Upper lobe of left lung (tissue), 6 donors: ENCODE data around the gene NXNL2. TPM values are rescaled to one million over a fixed set of nuclear protein-coding genes. Genes with fewer than 3 reads are reported as not detected.

Experiments used
- ATAC-seq, 2 donors: fragments of 200-7000 bp; cut with Tn5 transposase; one replicate each; pipeline ENCODE4 v1.9.1; 2022; ENCODE audit warnings: mild to moderate bottlenecking in 2 of 2, moderate library complexity in 2 of 2; ENCODE audit not compliant: low FRiP score in 2 of 2
- DNase-seq, 2 donors: peaks; one replicate each; pipeline ENCODE4 v3.0.0-alpha.2; 2019 to 2020
- H3K27ac ChIP-seq, 4 donors: fragments of 200-600 bp; sonication (generic); one replicate each; pipeline ENCODE4 v1.5.1; 2016 to 2019
- H3K27me3 ChIP-seq, 4 donors: fragments of 200-600 bp; sonication (generic); one replicate each; pipeline ENCODE4 v1.5.1; 2017 to 2019
- H3K36me3 ChIP-seq, 4 donors: fragments of 200-600 bp; sonication (generic); one replicate each; pipeline ENCODE4 v1.5.1; 2016 to 2019
- H3K4me1 ChIP-seq, 4 donors: fragments of 200-600 bp; sonication (generic); one replicate each; pipeline ENCODE4 v1.5.1; 2018 to 2019
- H3K4me3 ChIP-seq, 4 donors: fragments of 200-600 bp; sonication (generic); one replicate each; pipeline ENCODE4 v1.5.1; 2017 to 2019; ENCODE audit warnings: mild to moderate bottlenecking in 2 of 4, moderate library complexity in 1 of 4
- H3K9me3 ChIP-seq, 4 donors: fragments of 200-600 bp; sonication (generic); one replicate each; pipeline ENCODE4 v1.5.1; 2018 to 2019
- CTCF ChIP-seq, 6 experiments: fragments of 450-650 bp in 4 of 6; fragments of 200-600 bp in 2 of 6; sonication (generic) in 2 of 6; IDR thresholded peaks; one replicate each; pipeline ENCODE4 v1.5.1; 2016 to 2019; ENCODE audit warnings: antibody characterized with exemption in 6 of 6
- EP300 ChIP-seq, 4 donors: sonication (generic); formaldehyde crosslinking; IDR thresholded peaks; one replicate each; pipeline ENCODE4 v1.5.1; 2017; ENCODE audit warnings: antibody characterized with exemption in 4 of 4, control low read depth in 2 of 4
- POLR2A ChIP-seq, 4 donors: fragments of 450-650 bp; IDR thresholded peaks; one replicate each; pipeline ENCODE4 v1.5.1; 2016 to 2017; ENCODE audit warnings: antibody characterized with exemption in 4 of 4, mild to moderate bottlenecking in 2 of 4
- POLR2AphosphoS5 ChIP-seq, 2 donors: sonication (generic); formaldehyde crosslinking; IDR thresholded peaks; one replicate each; pipeline ENCODE4 v1.5.1; 2017; ENCODE audit warnings: antibody characterized with exemption in 2 of 2
- WGBS, 2 donors: methylation state at CpG; one replicate each; pipeline ENCODE4 v1.1.5; 2017 to 2018; 5-methylcytosine and 5-hydroxymethylcytosine counted together
- total RNA-seq, 6 donors: library from RNA; depleted of rRNA in 4 of 6; stranded (reverse); fragments of >200 nt in 4 of 6; gene quantifications; one replicate each; pipeline versions ENCODE4 v1.1.0 to v1.2.1, GENCODE V29; 2016 to 2021
- donor health status: DM: no; HTN: no; CAD: no; lungs with moderate emphysema.
- donor health status: DM: no; HTN: yes; CAD: no; lungs with severe emphysema.

The NXNL2 gene
- 1 to 10 TPM in 2 of 6 donors, under 1 TPM in 2, not detected in 2; 0.37 to 4.2 (median 0.97) TPM for total RNA-seq

- DNase-seq (peak; percentile 77 to 94), ATAC-seq (peak; percentile 77 to 86)
- peak within 1 kb of the TSS; percentile 54 to 70 (median 66) for H3K27ac ChIP-seq
- peaks cover 13 to 39% (median 20%) of the 10 kb centered on the region in 4 donors for H3K4me1 ChIP-seq
- TF ChIP-seq POLR2A (IDR thresholded peaks at IDR 0.05) = peak in 1 of 4 donors; percentile 31
- no peak for TF ChIP-seq POLR2AphosphoS5 (IDR thresholded peaks at IDR 0.05)
- no peaks in the 10 kb centered on the region for H3K36me3 ChIP-seq
- no peaks in the 10 kb centered on the region for H3K9me3 ChIP-seq
- WGBS, 2 donors = 5 to 9% methylated on average over 27 to 33 of the region's 62 CpGs
- peak within 1 kb of the TSS; percentile 36 to 57 (median 52) for H3K4me3 ChIP-seq
- peaks cover 0 to 12% (median 0%) of the 10 kb centered on the region in 4 donors for H3K27me3 ChIP-seq
Measured at GRCh38 chr9:88534456-88535225, at the start of gene NXNL2. Gene NXNL2 (plus strand): TSS chr9:88535178. CDS start chr9:88535435, 257 bp downstream.

GRCh38 chr9:88488166-88488565 is 46.8 kb upstream of the NXNL2 start:
- Histone ChIP-seq H3K4me1 (no peaks in the 10 kb centered on the region), H3K27ac (no peak overlapping the region), H3K4me3 (no peak overlapping the region), H3K36me3 (peaks cover 0 to 6% (median 3%) of the 10 kb centered on the region in 4 donors), H3K9me3 (no peaks in the 10 kb centered on the region), H3K27me3 (no peaks in the 10 kb centered on the region)
- ATAC-seq = no peak
- TF ChIP-seq POLR2A (IDR thresholded peaks at IDR 0.05) (no peak), EP300 (IDR thresholded peaks at IDR 0.05) (no peak), CTCF (IDR thresholded peaks at IDR 0.05) (no peak), POLR2AphosphoS5 (IDR thresholded peaks at IDR 0.05) (no peak)
- WGBS, 2 donors = 87 to 100% methylated on average over 1 to 4 of the region's 4 CpGs
- no peak for DNase-seq

GRCh38 chr9:88494983-88495721 is 39.8 kb upstream of the NXNL2 start:
- TF ChIP-seq POLR2A (IDR thresholded peaks at IDR 0.05) = no peak
- TF ChIP-seq POLR2AphosphoS5 (IDR thresholded peaks at IDR 0.05) = no peak
- no peaks in the 10 kb centered on the region for H3K36me3 ChIP-seq
- no peaks in the 10 kb centered on the region for H3K9me3 ChIP-seq
- H3K27ac ChIP-seq = no peak overlapping the region
- no peaks in the 10 kb centered on the region for H3K27me3 ChIP-seq
- DNase-seq (peak in 1 of 2 donors; percentile 50), ATAC-seq (peak in 1 of 2 donors; percentile 55)
- WGBS, 2 donors = 91 to 93% methylated on average over 15 to 17 of the region's 17 CpGs
- no peak overlapping the region for H3K4me3 ChIP-seq
- no peaks in the 10 kb centered on the region for H3K4me1 ChIP-seq

GRCh38 chr9:88497224-88497623 is 37.8 kb upstream of the NXNL2 start:
- no peaks in the 10 kb centered on the region for H3K4me1 ChIP-seq
- DNase-seq (no peak), ATAC-seq (no peak)
- TF ChIP-seq POLR2AphosphoS5 (IDR thresholded peaks at IDR 0.05) = no peak
- no peak for TF ChIP-seq POLR2A (IDR thresholded peaks at IDR 0.05)
- no peak for TF ChIP-seq CTCF (IDR thresholded peaks at IDR 0.05)
- no peak for TF ChIP-seq EP300 (IDR thresholded peaks at IDR 0.05)
- no peak overlapping the region for H3K4me3 ChIP-seq
- no peaks in the 10 kb centered on the region for H3K27me3 ChIP-seq
- H3K27ac ChIP-seq = no peak overlapping the region
- no peaks in the 10 kb centered on the region for H3K36me3 ChIP-seq
- H3K9me3 ChIP-seq = no peaks in the 10 kb centered on the region
- WGBS, 2 donors = 95 to 97% methylated on average over 2 of the region's 2 CpGs

GRCh38 chr9:88498880-88499279 is 36.1 kb upstream of the NXNL2 start:
- H3K9me3 ChIP-seq = no peaks in the 10 kb centered on the region
- ATAC-seq (no peak), DNase-seq (no peak)
- H3K27ac ChIP-seq = no peak overlapping the region
- no peak overlapping the region for H3K4me3 ChIP-seq
- no peaks in the 10 kb centered on the region for H3K27me3 ChIP-seq
- no peaks in the 10 kb centered on the region for H3K36me3 ChIP-seq
- no peak for TF ChIP-seq POLR2AphosphoS5 (IDR thresholded peaks at IDR 0.05)
- 86 to 93% methylated on average over 6 of the region's 6 CpGs for WGBS, 2 donors
- no peaks in the 10 kb centered on the region for H3K4me1 ChIP-seq

- Histone ChIP-seq H3K27ac (no peak overlapping the region), H3K9me3 (no peaks in the 10 kb centered on the region), H3K4me3 (no peak overlapping the region), H3K36me3 (no peaks in the 10 kb centered on the region), H3K4me1 (no peaks in the 10 kb centered on the region), H3K27me3 (no peaks in the 10 kb centered on the region)
- WGBS, 2 donors = 91 to 93% methylated on average over 5 of the region's 5 CpGs
- no peak for TF ChIP-seq CTCF (IDR thresholded peaks at IDR 0.05)
- no peak for TF ChIP-seq POLR2AphosphoS5 (IDR thresholded peaks at IDR 0.05)
- no peak for TF ChIP-seq EP300 (IDR thresholded peaks at IDR 0.05)
- TF ChIP-seq POLR2A (IDR thresholded peaks at IDR 0.05) = no peak
- DNase-seq = no peak
- no peak for ATAC-seq
Measured at GRCh38 chr9:88501086-88501485, 33.9 kb upstream of the NXNL2 start.
